GM21360 (cell line): Measurements from ENCODE around the gene EVI5L.

Experiments used
- ATAC-seq: cut with Tn5 transposase; IDR thresholded peaks from one replicate; pipeline ENCODE4 v1.9.1; 2021; ENCODE audit warnings: mild to moderate bottlenecking, moderate library complexity; ENCODE audit not compliant: unreplicated experiment

Gene EVI5L

DNA sequence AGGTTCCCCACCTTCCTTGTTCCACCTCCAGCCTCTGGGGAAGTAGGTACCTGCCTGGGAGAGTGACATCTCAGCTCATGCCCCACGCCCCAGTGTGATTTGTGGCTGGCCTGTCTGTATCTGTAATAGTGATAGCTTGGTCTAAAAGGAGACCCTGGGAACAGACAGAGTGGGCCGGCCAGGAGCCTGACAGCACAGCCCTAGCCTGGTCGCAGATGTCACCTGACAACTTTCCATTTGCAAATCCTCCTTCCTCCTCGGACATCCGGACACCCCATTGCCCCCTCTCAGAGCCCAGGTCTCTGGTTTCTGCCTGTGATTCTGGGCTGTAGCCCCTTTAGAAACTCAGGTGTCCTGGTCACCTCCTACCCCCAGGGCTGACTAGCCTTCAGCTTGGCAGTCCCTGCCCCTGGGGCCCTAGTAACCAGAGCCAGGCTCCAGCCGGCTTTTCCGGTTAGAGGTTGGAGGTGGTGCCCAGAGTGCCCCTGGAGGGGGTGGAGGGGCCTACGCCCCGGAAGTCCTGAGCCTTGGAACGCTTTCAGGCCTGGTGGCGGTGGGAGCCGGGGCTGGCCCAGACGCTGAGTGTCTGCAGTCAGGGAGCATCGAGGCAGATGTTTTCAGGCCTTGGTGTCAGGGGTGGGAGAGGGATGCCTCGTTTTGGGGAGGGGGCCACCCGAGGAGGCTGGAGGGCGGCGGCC is 64.7 kb downstream of the EVI5L start:
- ATAC-seq = no peak

DNA sequence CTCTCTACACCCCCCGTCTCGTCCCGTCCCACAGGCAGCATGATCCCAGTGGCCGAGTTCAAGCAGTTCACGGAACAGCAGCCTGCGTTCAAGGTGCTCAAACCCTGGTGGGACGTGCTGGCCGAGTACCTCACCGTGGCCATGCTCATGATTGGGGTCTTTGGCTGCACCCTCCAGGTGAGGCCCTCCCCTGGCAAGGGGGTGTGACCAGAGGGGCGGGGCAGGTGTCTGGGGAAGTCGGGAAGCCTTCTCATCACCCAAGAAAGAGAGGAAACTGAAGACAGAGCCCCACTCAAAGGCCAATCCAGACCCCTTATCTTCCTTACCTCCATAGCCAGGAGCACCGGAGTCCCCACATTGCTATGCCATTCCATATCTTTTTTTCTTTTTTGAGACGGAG is 65.5 kb downstream of the EVI5L start:
- ATAC-seq = no peak

DNA sequence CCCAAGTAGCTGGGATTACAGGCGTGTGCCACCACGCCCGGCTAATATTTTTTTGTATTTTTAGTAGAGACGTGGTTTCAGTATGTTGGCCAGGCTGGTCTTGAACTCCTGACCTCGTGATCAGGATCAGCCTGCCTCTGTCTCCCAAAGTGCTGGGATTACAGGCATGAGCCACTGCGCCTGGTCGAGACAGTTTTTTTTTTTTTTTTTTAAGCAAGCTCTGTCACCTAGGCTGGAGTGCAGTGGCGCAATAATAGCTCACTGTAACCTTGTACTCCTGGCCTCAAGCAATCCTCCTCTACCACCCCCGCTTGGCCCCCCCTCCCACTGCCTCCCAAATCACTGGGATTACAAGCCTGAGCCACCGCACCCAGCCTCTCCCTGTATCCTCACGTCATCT is 67.3 kb downstream of the EVI5L start:
- no peak for ATAC-seq

DNA sequence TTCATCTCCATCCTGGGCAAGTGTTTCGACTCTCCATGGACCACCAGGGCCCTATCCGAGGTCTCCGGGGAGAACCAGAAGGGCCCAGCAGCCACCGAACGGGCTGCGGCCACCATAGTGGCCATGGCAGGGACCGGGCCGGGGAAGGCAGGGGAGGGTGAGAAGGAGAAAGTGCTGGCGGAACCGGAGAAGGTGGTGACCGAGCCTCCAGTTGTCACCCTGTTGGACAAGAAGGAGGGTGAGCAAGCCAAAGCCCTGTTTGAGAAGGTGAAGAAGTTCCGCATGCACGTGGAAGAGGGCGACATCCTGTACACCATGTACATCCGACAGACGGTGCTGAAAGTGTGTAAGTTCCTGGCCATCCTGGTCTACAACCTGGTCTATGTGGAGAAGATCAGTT is 68.9 kb downstream of the EVI5L start:
- ATAC-seq = no peak

DNA sequence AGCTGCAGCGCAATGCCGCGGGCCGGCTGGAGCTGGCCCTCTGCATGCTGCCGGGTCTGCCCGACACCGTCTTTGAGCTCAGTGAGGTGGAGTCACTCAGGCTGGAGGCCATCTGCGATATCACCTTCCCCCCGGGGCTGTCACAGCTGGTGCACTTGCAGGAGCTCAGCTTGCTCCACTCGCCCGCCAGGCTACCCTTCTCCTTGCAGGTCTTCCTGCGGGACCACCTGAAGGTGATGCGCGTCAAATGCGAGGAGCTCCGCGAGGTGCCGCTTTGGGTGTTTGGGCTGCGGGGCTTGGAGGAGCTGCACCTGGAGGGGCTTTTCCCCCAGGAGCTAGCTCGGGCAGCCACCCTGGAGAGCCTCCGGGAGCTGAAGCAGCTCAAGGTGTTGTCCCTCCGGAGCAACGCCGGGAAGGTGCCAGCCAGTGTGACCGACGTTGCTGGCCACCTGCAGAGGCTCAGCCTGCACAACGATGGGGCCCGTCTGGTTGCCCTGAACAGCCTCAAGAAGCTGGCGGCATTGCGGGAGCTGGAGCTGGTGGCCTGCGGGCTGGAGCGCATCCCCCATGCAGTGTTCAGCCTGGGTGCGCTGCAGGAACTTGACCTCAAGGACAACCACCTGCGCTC is 69.8 kb downstream of the EVI5L start:
- no peak for ATAC-seq

DNA sequence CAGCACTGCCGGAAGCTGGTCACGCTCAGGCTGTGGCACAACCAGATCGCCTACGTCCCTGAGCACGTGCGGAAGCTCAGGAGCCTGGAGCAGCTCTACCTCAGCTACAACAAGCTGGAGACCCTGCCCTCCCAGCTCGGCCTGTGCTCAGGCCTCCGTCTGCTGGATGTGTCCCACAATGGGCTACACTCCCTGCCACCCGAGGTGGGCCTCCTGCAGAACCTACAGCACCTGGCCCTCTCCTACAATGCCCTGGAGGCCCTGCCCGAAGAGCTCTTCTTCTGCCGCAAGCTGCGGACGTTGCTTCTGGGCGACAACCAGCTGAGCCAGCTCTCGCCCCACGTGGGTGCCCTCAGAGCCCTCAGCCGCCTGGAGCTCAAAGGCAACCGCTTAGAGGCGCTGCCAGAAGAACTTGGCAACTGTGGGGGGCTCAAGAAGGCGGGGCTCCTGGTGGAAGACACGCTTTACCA is 70.4 kb downstream of the EVI5L start:
- ATAC-seq = no peak

DNA sequence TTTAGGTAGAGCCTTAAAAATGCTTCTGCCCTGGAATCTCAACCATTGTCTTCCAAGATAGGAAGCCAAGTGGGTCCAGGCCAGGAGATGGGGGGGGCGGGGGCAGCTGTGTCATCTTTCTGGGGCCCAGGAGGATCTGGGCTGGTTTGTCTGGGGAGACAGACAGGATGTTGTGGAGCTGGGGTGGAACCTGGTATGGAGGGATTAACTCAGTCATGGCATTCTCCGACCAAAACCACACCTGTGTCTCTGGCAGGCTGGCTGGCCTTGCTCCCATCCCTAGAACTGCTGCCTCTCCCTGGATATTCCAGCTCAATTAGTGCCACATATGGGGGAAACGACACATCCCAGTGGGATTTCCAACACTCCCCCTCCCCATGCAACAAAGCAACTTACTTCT is 70.9 kb downstream of the EVI5L start:
- ATAC-seq = no peak

DNA sequence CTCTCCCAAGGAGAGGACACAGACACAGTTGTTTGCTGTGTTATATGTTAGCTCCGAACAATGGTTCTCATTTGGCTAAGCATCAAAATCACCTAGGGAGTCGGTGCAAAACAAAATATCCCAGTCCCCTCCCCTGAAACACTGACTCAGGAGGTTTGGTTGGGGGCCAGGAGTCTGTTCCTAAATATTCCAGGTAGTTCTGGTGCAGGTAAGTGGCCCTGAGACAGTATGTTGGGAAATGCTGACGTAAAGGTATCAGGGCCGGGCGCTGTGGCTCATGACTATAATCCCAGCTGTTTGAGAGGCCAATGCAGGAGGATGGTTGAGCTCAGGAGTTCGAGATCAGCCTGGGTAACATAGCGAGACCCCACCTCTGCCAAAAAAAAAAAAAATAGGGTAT is 71.3 kb downstream of the EVI5L start:
- no peak for ATAC-seq

DNA sequence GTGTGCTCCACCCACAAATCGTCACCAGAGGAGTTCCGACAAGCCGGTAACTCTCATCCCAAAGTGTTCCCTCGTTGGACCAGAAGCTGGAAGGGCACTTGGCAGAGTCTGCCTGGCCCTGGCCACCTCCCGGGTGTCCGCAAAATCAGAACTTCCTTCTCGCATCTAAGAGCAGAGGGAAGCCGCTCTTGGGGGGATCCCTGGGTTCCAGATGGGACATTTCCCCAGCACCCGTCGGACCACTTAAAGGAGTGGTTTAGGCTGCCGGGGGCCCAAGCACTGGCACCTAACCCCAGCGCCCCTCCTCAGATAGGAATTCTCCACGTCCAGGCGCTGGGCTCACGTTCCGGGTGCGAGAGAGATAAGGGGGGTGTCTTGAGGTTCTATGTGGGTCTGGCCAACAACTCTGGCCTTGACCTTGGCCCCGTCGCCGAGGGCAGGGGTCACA is 72.8 kb downstream of the EVI5L start:
- no peak for ATAC-seq

DNA sequence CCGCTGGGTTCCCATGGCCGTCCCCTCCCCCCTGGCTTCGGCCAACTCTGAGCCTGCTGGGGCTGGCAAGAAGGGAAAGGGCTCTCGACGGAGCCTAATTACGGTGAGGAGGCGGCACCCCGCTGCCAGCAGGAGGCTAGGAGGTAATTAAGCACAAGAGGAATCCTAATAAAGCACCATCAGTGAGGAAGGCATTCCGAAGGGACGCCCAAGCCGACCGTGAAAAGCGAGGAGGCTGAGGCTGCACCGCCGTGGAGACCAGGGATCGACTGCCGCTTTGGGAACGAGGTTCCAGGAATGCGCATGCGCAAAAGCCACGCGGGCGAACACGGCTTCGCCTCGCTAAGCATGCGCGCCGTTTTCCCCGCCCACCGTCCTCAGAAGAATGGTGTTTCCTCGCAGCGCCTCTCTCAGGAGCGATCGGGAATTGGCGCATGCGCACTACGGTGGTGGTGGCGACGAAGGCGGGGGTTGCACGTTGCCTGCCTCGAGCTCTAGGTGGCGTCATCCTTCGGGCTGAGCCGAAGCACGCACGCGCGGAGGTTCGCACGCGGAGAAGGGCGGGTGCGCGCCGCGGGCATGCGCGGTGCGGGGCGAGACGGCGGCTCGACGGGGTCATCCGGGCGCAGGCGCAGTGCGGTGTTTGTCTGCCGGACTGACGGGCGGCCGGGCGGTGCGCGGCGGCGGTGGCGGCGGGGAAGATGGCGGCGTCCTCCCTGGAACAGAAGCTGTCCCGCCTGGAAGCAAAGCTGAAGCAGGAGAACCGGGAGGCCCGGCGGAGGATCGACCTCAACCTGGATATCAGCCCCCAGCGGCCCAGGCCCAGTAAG is 73.4 kb downstream of the EVI5L start, which contains the start of gene MAP2K7:
MAP2K7 (plus strand) TSS at position 634 of the 830 bp plus-strand sequence; CDS start at position 702, 68 bp downstream.
- peak; percentile 85 for ATAC-seq

DNA sequence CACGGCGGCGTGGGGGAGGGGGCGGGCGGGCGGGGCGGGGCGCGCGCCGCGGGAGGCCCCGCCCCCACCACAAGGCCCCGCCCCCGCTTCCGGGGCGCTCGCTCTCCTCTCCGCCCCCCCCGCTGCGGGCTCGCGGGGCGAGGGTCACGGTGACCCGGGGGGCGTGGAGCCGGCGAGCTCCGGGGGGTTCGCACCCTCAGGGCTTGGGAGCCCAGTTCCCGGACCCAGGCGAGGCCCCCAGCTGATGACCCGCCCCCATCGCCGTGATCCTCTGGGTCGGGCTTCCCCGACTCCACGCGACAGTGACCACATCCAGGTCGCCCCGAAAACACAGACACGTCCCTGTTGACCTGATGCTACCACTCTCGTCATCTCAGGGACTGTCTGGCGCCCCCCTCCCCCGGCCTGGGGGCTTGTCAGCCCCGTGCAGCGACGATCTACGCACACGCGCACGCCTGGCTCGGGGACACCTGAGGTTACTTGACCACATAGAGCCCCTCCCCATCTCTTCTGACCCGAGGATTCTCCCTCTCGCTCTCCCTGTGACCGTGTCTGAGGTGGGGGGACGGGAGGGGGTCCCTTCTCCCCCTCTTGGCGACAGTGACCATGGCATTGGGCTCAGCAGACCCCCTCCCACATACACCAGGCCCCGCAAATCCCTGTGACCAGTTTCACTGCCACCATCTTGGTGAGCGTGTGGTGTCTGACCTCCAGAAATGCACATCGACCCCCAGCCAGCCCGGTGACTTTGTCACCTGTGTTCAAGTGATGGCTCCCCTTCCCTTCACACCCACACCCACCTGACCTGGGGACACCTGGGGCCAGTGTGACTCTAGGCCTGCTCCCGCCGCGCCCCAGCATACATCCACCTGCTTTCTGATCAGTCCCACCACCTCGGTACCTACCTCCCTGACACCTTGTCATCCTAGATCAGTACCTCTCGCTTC is 74.3 kb downstream of the EVI5L start:
- ATAC-seq = peak; percentile 26

DNA sequence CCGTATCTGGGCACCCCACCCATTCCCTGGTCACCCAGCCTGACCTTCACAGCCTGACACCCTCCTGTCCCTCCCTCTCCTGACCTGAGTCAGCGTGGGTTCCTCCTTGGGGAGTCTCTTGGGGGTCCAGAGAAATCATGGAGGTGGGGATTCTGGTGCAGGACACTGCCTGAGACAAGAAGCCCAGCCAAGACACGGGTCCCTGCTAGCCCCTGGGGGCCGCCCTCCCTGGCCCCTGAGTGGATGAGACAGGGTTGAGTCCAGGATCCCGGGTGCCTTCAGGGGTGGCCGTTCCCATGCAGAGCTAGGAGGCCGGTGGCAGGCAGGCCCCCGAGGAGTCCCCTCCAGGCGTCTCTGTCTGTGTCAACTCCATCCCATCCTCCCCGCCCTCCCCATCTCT is 75.2 kb downstream of the EVI5L start:
- ATAC-seq = no peak

DNA sequence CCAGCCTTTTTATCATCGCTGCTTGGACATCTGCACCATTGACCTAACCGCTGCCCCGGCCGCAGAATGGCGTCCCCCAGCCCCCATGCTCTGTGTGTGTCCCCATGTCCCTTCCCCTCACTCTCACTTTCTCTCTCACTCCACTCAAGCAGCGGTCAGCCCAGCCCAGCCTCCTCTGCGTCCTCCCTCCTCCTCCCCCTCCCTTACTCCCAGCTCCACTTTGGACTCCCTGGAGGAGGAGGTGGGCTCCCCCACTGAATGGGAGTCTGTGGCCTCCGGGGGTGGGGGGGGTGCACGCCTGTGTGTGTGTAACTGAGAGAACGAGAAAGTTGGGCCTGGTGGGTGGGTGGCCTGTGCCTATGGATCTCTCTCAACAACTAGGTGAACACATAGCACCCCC is 75.8 kb downstream of the EVI5L start:
- no peak for ATAC-seq

DNA sequence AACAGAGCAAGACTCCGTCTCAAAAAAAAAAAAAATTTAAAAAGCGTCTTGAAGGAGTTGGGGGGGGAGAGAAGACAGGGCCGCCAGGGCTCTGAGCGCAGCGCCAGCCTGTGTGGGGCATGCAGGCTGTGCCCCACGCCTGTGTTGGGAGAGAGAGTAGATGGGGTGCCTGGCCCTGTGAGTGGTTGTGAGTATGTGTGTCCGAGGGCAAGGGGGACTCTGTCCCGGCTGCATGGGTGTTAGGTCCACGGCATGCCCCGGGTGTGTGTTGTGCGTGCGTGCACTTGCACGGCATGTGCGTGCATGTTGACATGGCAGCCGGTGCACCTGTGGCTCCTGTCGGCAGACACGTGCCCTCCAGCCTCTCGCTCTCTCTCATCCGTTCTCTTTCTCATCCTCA is 77.1 kb downstream of the EVI5L start:
- no peak for ATAC-seq

DNA sequence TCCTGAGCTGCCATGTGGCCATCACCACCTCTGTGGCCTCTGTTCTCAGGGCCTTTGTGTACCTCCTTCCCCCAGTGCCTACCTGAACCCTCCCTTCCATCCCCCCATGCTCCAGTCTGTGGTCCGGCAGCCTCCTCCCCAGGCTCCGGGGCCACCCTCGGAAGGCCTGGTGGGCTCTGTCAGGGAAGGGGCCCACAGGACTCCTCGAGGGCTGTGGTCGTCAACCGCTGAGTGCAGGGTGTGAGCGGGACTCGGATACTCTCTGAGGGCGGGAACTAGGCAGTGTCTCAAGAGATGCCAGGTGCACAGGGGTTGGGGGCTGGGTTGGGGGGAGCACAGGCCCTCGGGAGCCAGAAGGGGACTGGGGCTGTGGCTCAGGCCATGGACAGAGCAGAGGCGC is 77.5 kb downstream of the EVI5L start:
- ATAC-seq = no peak

DNA sequence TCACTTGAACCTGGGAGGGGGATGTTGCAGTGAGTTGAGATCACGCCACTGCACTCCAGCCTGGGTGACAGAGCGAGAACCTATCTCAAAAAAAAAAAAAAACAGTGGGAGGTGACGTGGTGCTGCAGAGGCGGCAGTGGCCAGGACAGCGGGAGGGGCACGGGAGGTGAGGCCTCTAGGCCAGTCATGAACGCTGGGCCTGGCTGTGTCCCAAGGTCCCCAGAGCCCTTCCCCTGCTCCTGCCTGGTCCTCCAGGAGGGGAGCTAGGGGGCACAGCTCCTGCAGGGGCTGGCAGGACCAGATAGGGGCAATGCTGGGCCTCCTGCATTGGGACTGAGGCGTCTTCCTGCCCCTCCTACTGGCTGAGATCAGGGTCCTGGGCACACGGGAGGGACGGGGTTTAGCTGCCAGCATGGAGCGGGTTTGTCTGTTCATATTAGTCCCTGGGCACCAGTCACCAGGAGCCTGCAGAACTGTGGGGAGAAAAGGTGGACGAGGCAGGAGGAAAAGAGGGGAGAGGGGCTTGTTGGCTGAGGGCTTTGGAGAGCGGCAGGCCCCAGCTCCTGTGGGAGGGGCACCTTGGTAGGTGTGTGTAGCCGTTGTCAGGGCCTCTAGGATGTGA is 78.2 kb downstream of the EVI5L start:
- ATAC-seq = no peak

DNA sequence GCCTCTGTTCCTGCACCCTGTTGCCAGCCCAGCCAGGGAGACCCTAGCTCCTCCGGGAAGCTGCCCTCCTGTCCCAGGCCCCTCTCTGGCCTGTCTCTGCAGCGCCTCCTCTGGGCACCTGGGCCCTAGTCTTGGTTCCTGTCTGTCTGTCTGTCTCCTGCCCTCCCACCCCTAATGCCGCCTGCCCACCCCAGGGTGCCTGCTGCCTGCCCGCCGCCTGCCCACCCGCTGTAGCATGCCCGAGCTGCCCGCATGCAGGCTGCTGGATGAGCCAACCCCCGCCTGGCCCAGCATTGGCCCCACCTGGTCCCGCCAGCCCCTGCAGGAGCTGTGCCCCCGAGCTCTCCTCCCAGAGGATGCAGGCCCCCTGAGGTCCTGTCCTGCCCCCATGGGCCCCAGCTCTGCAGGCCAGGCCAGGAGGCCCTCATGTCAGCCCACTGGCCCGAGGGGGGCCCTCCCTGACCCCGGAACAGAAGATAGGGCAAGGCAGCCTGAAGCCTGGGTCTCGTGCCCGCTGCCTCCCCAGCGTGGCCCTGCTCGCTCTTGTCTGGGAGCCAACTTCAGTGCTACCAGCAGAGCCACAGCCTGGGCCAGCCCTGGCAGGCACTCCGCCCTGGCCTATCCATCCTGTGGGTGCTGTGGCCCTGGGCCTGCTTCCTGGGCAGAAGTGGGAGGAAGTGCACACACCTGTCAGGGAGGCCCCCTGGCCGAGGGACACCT is 78.9 kb downstream of the EVI5L start:
- no peak for ATAC-seq

DNA sequence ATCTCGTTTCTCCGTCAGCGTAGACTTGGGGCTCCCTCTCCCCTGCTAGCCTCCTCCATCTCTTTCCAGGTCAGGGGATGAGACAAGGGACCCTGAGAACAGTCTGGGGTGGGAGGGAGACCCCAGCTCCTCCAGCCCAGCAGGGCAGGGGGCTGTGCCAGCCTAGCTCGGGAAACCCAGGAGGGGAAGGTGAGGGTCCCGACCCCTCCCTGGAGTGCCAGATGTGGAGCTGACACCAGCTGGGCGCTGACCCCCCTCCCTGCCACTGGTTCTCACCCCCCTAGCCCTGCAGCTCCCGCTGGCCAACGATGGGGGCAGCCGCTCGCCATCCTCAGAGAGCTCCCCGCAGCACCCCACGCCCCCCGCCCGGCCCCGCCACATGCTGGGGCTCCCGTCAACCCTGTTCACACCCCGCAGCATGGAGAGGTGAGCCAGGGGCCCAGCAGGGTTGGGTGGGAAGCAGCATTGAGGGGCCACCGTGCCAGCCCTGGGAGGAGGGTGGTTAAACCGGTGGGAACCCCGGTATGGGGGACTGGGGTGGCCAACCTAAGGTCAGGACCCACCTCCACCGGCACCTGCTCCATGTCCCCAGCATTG is 79.6 kb downstream of the EVI5L start:
- no peak for ATAC-seq
